HL-60 (cell line): ENCODE measurements around the gene NUF2.

Source experiments
- GABPA ChIP-seq: IDR thresholded peaks from 2 replicates; pipeline ENCODE4 v1.6.1; 2012; ENCODE audit warnings: low read depth
- POLR2AphosphoS5 ChIP-seq: IDR thresholded peaks from 2 replicates; pipeline ENCODE4 v1.6.1; 2012; ENCODE audit warnings: low read depth
- SPI1 ChIP-seq: IDR thresholded peaks from 2 replicates; pipeline ENCODE4 v1.6.1; 2012; ENCODE audit warnings: low read depth, mild to moderate bottlenecking, borderline replicate concordance
- TF ChIP-seq, protein P1 (sequence below): IDR thresholded peaks from one replicate; pipeline ENCODE4 v1.5.1; 2011; ENCODE audit warnings: low read length, control low read depth, inconsistent platforms; ENCODE audit not compliant: insufficient read depth
- TF ChIP-seq, protein P2 (sequence below): IDR thresholded peaks from 2 replicates; pipeline ENCODE4 v1.6.1; 2012; ENCODE audit warnings: low read depth; ENCODE audit not compliant: insufficient replicate concordance

DNA sequence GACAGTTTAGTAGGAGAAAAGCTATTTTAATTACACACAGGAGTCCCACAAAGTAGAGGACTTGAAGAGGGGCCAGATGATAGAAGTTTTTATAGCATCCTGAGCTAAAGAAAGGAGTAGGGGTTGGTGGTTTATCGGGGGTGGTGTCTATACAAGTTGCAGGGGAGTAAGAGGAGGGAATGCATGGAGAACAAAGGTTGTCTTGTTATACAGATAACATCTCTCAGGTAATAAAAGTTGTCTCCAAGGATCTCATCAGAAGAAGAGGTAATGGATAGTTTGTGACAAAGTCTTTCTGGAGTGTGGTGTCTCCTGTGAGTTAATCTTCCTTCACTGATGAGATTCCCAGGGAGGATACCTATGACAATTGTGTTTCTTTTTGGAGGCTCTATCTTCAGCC, 23.4 kb upstream of the NUF2 start:
- TF ChIP-seq, protein P1, sequence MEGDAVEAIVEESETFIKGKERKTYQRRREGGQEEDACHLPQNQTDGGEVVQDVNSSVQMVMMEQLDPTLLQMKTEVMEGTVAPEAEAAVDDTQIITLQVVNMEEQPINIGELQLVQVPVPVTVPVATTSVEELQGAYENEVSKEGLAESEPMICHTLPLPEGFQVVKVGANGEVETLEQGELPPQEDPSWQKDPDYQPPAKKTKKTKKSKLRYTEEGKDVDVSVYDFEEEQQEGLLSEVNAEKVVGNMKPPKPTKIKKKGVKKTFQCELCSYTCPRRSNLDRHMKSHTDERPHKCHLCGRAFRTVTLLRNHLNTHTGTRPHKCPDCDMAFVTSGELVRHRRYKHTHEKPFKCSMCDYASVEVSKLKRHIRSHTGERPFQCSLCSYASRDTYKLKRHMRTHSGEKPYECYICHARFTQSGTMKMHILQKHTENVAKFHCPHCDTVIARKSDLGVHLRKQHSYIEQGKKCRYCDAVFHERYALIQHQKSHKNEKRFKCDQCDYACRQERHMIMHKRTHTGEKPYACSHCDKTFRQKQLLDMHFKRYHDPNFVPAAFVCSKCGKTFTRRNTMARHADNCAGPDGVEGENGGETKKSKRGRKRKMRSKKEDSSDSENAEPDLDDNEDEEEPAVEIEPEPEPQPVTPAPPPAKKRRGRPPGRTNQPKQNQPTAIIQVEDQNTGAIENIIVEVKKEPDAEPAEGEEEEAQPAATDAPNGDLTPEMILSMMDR = no peak
- TF ChIP-seq POLR2AphosphoS5 (no peak), GABPA (no peak), SPI1 (no peak)
- TF ChIP-seq, protein P2, sequence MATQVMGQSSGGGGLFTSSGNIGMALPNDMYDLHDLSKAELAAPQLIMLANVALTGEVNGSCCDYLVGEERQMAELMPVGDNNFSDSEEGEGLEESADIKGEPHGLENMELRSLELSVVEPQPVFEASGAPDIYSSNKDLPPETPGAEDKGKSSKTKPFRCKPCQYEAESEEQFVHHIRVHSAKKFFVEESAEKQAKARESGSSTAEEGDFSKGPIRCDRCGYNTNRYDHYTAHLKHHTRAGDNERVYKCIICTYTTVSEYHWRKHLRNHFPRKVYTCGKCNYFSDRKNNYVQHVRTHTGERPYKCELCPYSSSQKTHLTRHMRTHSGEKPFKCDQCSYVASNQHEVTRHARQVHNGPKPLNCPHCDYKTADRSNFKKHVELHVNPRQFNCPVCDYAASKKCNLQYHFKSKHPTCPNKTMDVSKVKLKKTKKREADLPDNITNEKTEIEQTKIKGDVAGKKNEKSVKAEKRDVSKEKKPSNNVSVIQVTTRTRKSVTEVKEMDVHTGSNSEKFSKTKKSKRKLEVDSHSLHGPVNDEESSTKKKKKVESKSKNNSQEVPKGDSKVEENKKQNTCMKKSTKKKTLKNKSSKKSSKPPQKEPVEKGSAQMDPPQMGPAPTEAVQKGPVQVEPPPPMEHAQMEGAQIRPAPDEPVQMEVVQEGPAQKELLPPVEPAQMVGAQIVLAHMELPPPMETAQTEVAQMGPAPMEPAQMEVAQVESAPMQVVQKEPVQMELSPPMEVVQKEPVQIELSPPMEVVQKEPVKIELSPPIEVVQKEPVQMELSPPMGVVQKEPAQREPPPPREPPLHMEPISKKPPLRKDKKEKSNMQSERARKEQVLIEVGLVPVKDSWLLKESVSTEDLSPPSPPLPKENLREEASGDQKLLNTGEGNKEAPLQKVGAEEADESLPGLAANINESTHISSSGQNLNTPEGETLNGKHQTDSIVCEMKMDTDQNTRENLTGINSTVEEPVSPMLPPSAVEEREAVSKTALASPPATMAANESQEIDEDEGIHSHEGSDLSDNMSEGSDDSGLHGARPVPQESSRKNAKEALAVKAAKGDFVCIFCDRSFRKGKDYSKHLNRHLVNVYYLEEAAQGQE = no peak
